Measurements from ENCODE around the gene KPNB1.

DNA sequence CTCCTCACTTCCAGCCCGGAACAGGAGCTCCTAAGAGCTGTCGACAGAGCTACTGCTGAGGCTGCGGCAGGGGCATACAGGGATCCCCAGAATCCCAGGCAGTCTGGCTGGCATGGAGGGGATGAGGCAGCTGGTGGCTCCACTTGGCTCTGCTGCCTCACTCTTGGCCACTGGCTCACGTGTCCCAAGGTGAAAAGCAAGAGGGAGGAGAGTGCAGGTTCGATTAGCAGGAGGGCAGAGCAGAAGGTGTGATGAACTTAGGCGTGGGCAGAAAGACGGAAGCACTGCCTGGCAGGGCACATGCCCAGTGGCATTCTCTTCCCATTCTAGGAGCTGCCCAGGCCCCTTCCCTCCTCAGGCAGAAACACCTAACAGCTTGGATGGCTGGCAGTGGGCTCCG is 72.0 kb downstream of the KPNB1 start:
- TF ChIP-seq POLR2AphosphoS5 (IDR thresholded peaks at IDR 0.05): no peak
- TF ChIP-seq, protein P1, sequence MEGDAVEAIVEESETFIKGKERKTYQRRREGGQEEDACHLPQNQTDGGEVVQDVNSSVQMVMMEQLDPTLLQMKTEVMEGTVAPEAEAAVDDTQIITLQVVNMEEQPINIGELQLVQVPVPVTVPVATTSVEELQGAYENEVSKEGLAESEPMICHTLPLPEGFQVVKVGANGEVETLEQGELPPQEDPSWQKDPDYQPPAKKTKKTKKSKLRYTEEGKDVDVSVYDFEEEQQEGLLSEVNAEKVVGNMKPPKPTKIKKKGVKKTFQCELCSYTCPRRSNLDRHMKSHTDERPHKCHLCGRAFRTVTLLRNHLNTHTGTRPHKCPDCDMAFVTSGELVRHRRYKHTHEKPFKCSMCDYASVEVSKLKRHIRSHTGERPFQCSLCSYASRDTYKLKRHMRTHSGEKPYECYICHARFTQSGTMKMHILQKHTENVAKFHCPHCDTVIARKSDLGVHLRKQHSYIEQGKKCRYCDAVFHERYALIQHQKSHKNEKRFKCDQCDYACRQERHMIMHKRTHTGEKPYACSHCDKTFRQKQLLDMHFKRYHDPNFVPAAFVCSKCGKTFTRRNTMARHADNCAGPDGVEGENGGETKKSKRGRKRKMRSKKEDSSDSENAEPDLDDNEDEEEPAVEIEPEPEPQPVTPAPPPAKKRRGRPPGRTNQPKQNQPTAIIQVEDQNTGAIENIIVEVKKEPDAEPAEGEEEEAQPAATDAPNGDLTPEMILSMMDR (IDR thresholded peaks at IDR 0.05): no peak

Measured in suprapubic skin (tissue), 3 donors.